ENCODE data around the gene RBBP7. TPM values are rescaled to one million over a fixed set of nuclear protein-coding genes. Genes with fewer than 3 reads are reported as not detected.
A peak's percentile ranks its signal among the peaks of the same experiment; 100 is the strongest.

The RBBP7 gene
- total and polyA plus RNA-seq, 2 donors (not counting 3 experiments of a cell fraction or from before 2014, with no cell fraction given) = 81.5 to 130 TPM

DNA sequence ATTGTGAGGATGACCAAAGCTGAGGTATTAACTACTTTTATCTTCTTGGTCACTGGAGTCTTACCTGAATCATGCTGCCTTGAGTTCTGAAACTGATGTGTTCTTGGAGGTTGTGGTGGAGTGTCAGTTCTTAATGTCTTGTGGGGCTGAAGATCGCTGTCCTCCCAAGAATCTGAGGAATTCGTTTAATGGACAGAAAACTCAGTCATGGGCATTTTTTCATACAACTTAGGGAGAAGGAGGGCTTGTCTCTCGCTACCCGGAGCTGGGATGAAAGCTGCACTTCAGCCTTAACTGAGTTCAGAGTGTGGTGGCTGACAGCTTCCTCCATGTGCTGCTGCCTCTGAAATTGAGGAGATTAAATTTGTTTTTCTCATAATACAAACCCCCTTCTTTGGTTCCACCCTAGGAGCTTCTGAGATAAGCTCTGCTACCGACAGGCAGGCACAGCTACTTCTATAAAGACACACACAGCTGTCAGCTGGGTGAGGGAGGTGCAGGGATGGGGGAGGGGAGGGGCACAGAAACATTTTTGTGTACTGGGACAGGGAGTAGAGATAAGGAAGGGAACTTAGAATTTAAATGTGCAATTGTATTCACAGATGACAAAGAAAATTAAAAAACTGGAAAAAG lies 30.8 kb downstream of the RBBP7 start:
- TF ChIP-seq, protein P1, sequence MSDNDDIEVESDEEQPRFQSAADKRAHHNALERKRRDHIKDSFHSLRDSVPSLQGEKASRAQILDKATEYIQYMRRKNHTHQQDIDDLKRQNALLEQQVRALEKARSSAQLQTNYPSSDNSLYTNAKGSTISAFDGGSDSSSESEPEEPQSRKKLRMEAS (IDR thresholded peaks at IDR 0.05; ENCODE audit: insufficient read depth, insufficient read length) = no peak
- TF ChIP-seq EZH2 (IDR thresholded peaks at IDR 0.05; ENCODE audit: borderline replicate concordance, low read depth, low read length, severe bottlenecking) (no peak), POLR2AphosphoS5 (IDR thresholded peaks at IDR 0.05; ENCODE audit: insufficient read depth, low read depth, low read length) (no peak), JUN (IDR thresholded peaks at IDR 0.05; ENCODE audit: borderline replicate concordance, insufficient read depth, insufficient read length, low read depth) (no peak), MYC (IDR thresholded peaks at IDR 0.05; ENCODE audit: low read depth, low read length) (no peak)
- dilution Hi-C loops (cut with MboI; ENCODE audit: extremely low pct_ligation_motif_present, low sequenced_read_pairs) = no loop called here

More for the DNA sequence above, 30.8 kb downstream of the RBBP7 start:
- Histone ChIP-seq H3K27ac (ENCODE audit: insufficient read depth, low read depth, low read length) (peak overlapping the region; percentile 84), H3K9ac (replicated peaks; ENCODE audit: extremely low read depth, insufficient read depth, low read length) (no peak overlapping the region), H3K79me2 (ENCODE audit: control insufficient read depth, insufficient read depth, low read length) (no peaks in the 10 kb centered on the region), H2AFZ (ENCODE audit: low read depth, low read length) (no peak overlapping the region), H4K20me1 (replicated peaks; ENCODE audit: control insufficient read depth, extremely low read depth, insufficient read depth, low read length) (no peaks in the 10 kb centered on the region), H3K4me2 (ENCODE audit: insufficient read depth, low read length) (no peak overlapping the region), H3K4me3 (replicated peaks in 1 of 3; ENCODE audit: insufficient read depth in 1 of 3, low read depth in 1 of 3, low read length in 3 of 3) (no peak overlapping the region), H3K4me1 (ENCODE audit: control insufficient read depth, extremely low read depth, insufficient read depth, low read length) (peaks cover 23% of the 10 kb centered on the region), H3K36me3 (ENCODE audit: control insufficient read depth in 2 of 2, extremely low read depth in 1 of 2, insufficient read depth in 2 of 2, low read length in 2 of 2) (peaks cover 2 to 5% of the 10 kb centered on the region in 2 experiments), H3K27me3 (ENCODE audit: control insufficient read depth in 2 of 2, insufficient read depth in 2 of 2, low read length in 2 of 2) (no peaks in the 10 kb centered on the region), H3K9me3 (replicated peaks; ENCODE audit: control insufficient read depth, insufficient read depth, low read length) (no peaks in the 10 kb centered on the region), H3K9me1 (replicated peaks; ENCODE audit: control insufficient read depth, extremely low read depth, insufficient read depth, low read length) (no peaks in the 10 kb centered on the region)
- no TSS peak for BruUV-seq (replicated peaks)
- ChIA-PET POLR2A (no interaction called here), CTCF (interaction anchor here (3.0 kb wide), 1 partner anchor 13 kb away, joined by 7 read pairs; no protein-coding TSS in a partner anchor)
- DNase-seq (ENCODE audit: low read depth, low spot score) = no peak
- FAIRE-seq = no peak
- intact Hi-C loops (cut with micrococcal nuclease) = loop anchor here (2.0 kb wide), 1 partner anchor 31 kb away; the partner anchor contains the start of gene RBBP7

All from endothelial cell of umbilical vein (primary cell).